ENCODE measurements around the gene KANSL1L. TPM values are rescaled to one million over a fixed set of nuclear protein-coding genes. Genes with fewer than 3 reads are reported as not detected.

The KANSL1L gene
- total and polyA plus RNA-seq, 2 experiments from 2014 or later: 7.4 to 21.1 TPM

- no peaks in the 10 kb centered on the region for H3K27me3 Mint-ChIP-seq (ENCODE audit: insufficient read depth, low read depth, poor library complexity)
- no peaks in the 10 kb centered on the region for H4K20me1 ChIP-seq (replicated peaks; ENCODE audit: insufficient read depth)
- H3K79me2 ChIP-seq (replicated peaks; ENCODE audit: insufficient read depth): no peaks in the 10 kb centered on the region
- H3K9me2 ChIP-seq (ENCODE audit: insufficient read depth): no peaks in the 10 kb centered on the region
- TF ChIP-seq, protein P1, sequence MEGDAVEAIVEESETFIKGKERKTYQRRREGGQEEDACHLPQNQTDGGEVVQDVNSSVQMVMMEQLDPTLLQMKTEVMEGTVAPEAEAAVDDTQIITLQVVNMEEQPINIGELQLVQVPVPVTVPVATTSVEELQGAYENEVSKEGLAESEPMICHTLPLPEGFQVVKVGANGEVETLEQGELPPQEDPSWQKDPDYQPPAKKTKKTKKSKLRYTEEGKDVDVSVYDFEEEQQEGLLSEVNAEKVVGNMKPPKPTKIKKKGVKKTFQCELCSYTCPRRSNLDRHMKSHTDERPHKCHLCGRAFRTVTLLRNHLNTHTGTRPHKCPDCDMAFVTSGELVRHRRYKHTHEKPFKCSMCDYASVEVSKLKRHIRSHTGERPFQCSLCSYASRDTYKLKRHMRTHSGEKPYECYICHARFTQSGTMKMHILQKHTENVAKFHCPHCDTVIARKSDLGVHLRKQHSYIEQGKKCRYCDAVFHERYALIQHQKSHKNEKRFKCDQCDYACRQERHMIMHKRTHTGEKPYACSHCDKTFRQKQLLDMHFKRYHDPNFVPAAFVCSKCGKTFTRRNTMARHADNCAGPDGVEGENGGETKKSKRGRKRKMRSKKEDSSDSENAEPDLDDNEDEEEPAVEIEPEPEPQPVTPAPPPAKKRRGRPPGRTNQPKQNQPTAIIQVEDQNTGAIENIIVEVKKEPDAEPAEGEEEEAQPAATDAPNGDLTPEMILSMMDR (conservative IDR thresholded peaks at IDR 0.05; ENCODE audit: low read depth in 2 of 2): peak; percentile 55 to 92
- TF ChIP-seq JUNB (IDR thresholded peaks at IDR 0.05; ENCODE audit: unreplicated experiment): no peak
- TF ChIP-seq EZH2 (IDR thresholded peaks at IDR 0.05; ENCODE audit: low read depth, unreplicated experiment): no peak
- H3K4me3 ChIP-seq: no peak overlapping the region
- no peaks in the 10 kb centered on the region for H3K36me3 Mint-ChIP-seq (ENCODE audit: low read depth)
- H3K27ac ChIP-seq (ENCODE audit: low read depth): no peak overlapping the region
- no peak overlapping the region for H3K4me3 Mint-ChIP-seq
- H3K9me3 Mint-ChIP-seq: no peaks in the 10 kb centered on the region
- H3F3A ChIP-seq (replicated peaks; ENCODE audit: low read depth): no peaks in the 10 kb centered on the region
- H3K4me2 ChIP-seq: no peak overlapping the region
- H3K4me1 ChIP-seq (ENCODE audit: insufficient read depth): no peaks in the 10 kb centered on the region
- no peak overlapping the region for H2AFZ ChIP-seq
- no peak overlapping the region for H3K27ac Mint-ChIP-seq
- no peaks in the 10 kb centered on the region for H3K27me3 ChIP-seq (ENCODE audit: insufficient read depth)
- no peaks in the 10 kb centered on the region for H3K36me3 ChIP-seq (ENCODE audit: insufficient read depth)
- peaks cover 7% of the 10 kb centered on the region; the same call in 2 of the 3 replicates for H3K4me1 Mint-ChIP-seq
- DNase-seq (ENCODE audit: low spot score) (peak; percentile 65), ATAC-seq (peak; percentile 62)
These were observed 98.2 kb downstream of the KANSL1L start for GRCh38 chr2:210072922-210073509.

- TF ChIP-seq ZNF331 (CRISPR knock-in tag; IDR thresholded peaks at IDR 0.05; ENCODE audit: low read depth) (no peak), JUNB (IDR thresholded peaks at IDR 0.05; ENCODE audit: unreplicated experiment) (no peak), NANOG (IDR thresholded peaks at IDR 0.05; ENCODE audit: borderline replicate concordance) (no peak), CREB1 (CRISPR knock-in tag; IDR thresholded peaks at IDR 0.05; ENCODE audit: low read depth) (no peak)
- TF ChIP-seq, protein P2, sequence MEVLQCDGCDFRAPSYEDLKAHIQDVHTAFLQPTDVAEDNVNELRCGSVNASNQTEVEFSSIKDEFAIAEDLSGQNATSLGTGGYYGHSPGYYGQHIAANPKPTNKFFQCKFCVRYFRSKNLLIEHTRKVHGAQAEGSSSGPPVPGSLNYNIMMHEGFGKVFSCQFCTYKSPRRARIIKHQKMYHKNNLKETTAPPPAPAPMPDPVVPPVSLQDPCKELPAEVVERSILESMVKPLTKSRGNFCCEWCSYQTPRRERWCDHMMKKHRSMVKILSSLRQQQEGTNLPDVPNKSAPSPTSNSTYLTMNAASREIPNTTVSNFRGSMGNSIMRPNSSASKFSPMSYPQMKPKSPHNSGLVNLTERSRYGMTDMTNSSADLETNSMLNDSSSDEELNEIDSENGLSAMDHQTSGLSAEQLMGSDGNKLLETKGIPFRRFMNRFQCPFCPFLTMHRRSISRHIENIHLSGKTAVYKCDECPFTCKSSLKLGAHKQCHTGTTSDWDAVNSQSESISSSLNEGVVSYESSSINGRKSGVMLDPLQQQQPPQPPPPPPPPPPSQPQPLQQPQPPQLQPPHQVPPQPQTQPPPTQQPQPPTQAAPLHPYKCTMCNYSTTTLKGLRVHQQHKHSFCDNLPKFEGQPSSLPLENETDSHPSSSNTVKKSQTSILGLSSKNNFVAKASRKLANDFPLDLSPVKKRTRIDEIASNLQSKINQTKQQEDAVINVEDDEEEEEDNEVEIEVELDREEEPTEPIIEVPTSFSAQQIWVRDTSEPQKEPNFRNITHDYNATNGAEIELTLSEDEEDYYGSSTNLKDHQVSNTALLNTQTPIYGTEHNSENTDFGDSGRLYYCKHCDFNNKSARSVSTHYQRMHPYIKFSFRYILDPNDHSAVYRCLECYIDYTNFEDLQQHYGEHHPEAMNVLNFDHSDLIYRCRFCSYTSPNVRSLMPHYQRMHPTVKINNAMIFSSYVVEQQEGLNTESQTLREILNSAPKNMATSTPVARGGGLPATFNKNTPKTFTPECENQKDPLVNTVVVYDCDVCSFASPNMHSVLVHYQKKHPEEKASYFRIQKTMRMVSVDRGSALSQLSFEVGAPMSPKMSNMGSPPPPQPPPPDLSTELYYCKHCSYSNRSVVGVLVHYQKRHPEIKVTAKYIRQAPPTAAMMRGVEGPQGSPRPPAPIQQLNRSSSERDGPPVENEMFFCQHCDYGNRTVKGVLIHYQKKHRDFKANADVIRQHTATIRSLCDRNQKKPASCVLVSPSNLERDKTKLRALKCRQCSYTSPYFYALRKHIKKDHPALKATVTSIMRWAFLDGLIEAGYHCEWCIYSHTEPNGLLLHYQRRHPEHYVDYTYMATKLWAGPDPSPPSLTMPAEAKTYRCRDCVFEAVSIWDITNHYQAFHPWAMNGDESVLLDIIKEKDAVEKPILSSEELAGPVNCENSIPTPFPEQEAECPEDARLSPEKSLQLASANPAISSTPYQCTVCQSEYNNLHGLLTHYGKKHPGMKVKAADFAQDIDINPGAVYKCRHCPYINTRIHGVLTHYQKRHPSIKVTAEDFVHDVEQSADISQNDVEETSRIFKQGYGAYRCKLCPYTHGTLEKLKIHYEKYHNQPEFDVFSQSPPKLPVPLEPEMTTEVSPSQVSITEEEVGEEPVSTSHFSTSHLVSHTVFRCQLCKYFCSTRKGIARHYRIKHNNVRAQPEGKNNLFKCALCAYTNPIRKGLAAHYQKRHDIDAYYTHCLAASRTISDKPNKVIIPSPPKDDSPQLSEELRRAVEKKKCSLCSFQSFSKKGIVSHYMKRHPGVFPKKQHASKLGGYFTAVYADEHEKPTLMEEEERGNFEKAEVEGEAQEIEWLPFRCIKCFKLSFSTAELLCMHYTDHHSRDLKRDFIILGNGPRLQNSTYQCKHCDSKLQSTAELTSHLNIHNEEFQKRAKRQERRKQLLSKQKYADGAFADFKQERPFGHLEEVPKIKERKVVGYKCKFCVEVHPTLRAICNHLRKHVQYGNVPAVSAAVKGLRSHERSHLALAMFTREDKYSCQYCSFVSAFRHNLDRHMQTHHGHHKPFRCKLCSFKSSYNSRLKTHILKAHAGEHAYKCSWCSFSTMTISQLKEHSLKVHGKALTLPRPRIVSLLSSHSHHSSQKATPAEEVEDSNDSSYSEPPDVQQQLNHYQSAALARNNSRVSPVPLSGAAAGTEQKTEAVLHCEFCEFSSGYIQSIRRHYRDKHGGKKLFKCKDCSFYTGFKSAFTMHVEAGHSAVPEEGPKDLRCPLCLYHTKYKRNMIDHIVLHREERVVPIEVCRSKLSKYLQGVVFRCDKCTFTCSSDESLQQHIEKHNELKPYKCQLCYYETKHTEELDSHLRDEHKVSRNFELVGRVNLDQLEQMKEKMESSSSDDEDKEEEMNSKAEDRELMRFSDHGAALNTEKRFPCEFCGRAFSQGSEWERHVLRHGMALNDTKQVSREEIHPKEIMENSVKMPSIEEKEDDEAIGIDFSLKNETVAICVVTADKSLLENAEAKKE (CRISPR knock-in tag; IDR thresholded peaks at IDR 0.05): no peak
- TF ChIP-seq, protein P3, sequence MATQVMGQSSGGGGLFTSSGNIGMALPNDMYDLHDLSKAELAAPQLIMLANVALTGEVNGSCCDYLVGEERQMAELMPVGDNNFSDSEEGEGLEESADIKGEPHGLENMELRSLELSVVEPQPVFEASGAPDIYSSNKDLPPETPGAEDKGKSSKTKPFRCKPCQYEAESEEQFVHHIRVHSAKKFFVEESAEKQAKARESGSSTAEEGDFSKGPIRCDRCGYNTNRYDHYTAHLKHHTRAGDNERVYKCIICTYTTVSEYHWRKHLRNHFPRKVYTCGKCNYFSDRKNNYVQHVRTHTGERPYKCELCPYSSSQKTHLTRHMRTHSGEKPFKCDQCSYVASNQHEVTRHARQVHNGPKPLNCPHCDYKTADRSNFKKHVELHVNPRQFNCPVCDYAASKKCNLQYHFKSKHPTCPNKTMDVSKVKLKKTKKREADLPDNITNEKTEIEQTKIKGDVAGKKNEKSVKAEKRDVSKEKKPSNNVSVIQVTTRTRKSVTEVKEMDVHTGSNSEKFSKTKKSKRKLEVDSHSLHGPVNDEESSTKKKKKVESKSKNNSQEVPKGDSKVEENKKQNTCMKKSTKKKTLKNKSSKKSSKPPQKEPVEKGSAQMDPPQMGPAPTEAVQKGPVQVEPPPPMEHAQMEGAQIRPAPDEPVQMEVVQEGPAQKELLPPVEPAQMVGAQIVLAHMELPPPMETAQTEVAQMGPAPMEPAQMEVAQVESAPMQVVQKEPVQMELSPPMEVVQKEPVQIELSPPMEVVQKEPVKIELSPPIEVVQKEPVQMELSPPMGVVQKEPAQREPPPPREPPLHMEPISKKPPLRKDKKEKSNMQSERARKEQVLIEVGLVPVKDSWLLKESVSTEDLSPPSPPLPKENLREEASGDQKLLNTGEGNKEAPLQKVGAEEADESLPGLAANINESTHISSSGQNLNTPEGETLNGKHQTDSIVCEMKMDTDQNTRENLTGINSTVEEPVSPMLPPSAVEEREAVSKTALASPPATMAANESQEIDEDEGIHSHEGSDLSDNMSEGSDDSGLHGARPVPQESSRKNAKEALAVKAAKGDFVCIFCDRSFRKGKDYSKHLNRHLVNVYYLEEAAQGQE (IDR thresholded peaks at IDR 0.05; ENCODE audit: unreplicated experiment): no peak
- H3K9me3 Mint-ChIP-seq: no peaks in the 10 kb centered on the region
- ATAC-seq (peak; percentile 94), DNase-seq (ENCODE audit: low spot score) (peak; percentile 54)
- H3K4me1 ChIP-seq (ENCODE audit: insufficient read depth): no peaks in the 10 kb centered on the region
- H3K36me3 Mint-ChIP-seq (ENCODE audit: low read depth): no peaks in the 10 kb centered on the region
- H2AFZ ChIP-seq: no peak overlapping the region
- H3K79me2 ChIP-seq (replicated peaks; ENCODE audit: insufficient read depth): no peaks in the 10 kb centered on the region
- no peak overlapping the region for H3K27ac Mint-ChIP-seq
- peaks cover 7% of the 10 kb centered on the region; the same call in 2 of the 3 replicates for H3K4me1 Mint-ChIP-seq
- no peaks in the 10 kb centered on the region for H3K36me3 ChIP-seq (ENCODE audit: insufficient read depth)
- H3K27me3 Mint-ChIP-seq (ENCODE audit: insufficient read depth, low read depth, poor library complexity): no peaks in the 10 kb centered on the region
- no peaks in the 10 kb centered on the region for H3K27me3 ChIP-seq (ENCODE audit: insufficient read depth)
- H4K20me1 ChIP-seq (replicated peaks; ENCODE audit: insufficient read depth): no peaks in the 10 kb centered on the region
- H3K4me2 ChIP-seq: no peak overlapping the region
- H3F3A ChIP-seq (replicated peaks; ENCODE audit: low read depth): no peaks in the 10 kb centered on the region
- H3K4me3 Mint-ChIP-seq: no peak overlapping the region
- H3K9me2 ChIP-seq (ENCODE audit: insufficient read depth): no peaks in the 10 kb centered on the region
- H3K4me3 ChIP-seq: no peak overlapping the region
- H3K27ac ChIP-seq (ENCODE audit: low read depth): no peak overlapping the region
These were observed 98.7 kb downstream of the KANSL1L start for GRCh38 chr2:210072493-210072892.
